ENCODE measurements around the gene DBT.
"Not testable (repeated sequence)": the region's sequence is repeated elsewhere in the genome, so short reads cannot be mapped to it uniquely, and the experiment has no call there.

- not testable (repeated sequence) for TF ChIP-seq CTCF (IDR thresholded peaks at IDR 0.05; ENCODE audit: insufficient read depth, low read length); POLR2AphosphoS5 (IDR thresholded peaks at IDR 0.05; ENCODE audit: low read depth)
These were observed 47.4 kb upstream of the DBT start for GRCh38 chr1:100296997-100297396.
